22Rv1 (cell line): ENCODE measurements around the gene HS3ST6.

Experiments used
- ZFX ChIP-seq: fragments of 450-650 bp; IDR thresholded peaks from 2 replicates; pipeline ENCODE4 v1.6.1; 2017; ENCODE audit warnings: antibody characterized with exemption, borderline replicate concordance
- TF ChIP-seq, protein P1 (sequence below): fragments of 450-650 bp; IDR thresholded peaks from 2 replicates; pipeline ENCODE4 v1.5.1; 2017; ENCODE audit warnings: mild to moderate bottlenecking

DNA sequence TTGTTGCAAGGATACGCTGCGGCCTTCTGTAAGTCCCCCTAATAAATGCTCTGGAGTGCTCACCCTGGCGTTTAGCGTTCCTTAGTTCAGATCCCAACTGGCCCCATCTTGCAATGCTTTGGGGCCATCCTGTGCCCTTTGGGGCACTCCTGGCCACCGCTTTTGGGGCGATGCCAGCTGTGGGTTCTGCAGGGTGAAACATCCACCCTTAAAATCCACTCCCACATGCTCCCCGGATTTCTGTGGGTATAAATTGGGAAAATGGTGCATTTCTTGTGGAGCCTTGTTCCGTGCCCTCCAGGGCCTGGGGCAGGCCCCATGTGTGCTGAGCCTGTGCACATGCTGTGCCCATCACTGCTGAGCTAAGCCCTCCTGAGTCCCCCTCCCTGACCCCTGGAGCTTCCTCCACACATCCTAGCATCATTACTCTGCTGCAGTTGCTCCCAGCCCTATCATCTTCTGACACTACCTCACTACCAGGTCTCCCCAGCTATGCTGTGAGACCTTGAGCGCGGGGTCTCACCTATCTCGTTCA is 18.8 kb upstream of the HS3ST6 start:
- TF ChIP-seq, protein P1, sequence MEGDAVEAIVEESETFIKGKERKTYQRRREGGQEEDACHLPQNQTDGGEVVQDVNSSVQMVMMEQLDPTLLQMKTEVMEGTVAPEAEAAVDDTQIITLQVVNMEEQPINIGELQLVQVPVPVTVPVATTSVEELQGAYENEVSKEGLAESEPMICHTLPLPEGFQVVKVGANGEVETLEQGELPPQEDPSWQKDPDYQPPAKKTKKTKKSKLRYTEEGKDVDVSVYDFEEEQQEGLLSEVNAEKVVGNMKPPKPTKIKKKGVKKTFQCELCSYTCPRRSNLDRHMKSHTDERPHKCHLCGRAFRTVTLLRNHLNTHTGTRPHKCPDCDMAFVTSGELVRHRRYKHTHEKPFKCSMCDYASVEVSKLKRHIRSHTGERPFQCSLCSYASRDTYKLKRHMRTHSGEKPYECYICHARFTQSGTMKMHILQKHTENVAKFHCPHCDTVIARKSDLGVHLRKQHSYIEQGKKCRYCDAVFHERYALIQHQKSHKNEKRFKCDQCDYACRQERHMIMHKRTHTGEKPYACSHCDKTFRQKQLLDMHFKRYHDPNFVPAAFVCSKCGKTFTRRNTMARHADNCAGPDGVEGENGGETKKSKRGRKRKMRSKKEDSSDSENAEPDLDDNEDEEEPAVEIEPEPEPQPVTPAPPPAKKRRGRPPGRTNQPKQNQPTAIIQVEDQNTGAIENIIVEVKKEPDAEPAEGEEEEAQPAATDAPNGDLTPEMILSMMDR, result no peak
- TF ChIP-seq ZFX, result no peak
